BE2C (cell line): ENCODE measurements around the gene USP20.

ENCODE experiments used
- DNase-seq: peaks from one replicate; pipeline ENCODE4 v3.0.0-alpha.2; 2020
- H3K27me3 ChIP-seq: fragments of 250-450 bp; sonication (Bioruptor Pico); 2 replicates; pipeline ENCODE4 v1.5.1; 2020; ENCODE audit warnings: mild to moderate bottlenecking
- H3K36me3 ChIP-seq: fragments of 250-450 bp; sonication (Bioruptor Pico); 2 replicates; pipeline ENCODE4 v1.5.1; 2020; ENCODE audit warnings: mild to moderate bottlenecking
- H3K4me1 ChIP-seq: fragments of 250-450 bp; sonication (Bioruptor Pico); 2 replicates; pipeline ENCODE4 v1.5.1; 2020
- H3K4me3 ChIP-seq: 2 replicates; pipeline ENCODE4 v1.5.1; 2011; ENCODE audit warnings: low read depth, low read length
- H3K9me3 ChIP-seq: fragments of 250-450 bp; sonication (Bioruptor Pico); 2 replicates; pipeline ENCODE4 v1.5.1; 2020
- TF ChIP-seq, protein P1 (sequence below): IDR thresholded peaks from 2 replicates; pipeline ENCODE4 v1.5.1; 2012; ENCODE audit warnings: mild to moderate bottlenecking, low read depth, low read length

Gene USP20

DNA sequence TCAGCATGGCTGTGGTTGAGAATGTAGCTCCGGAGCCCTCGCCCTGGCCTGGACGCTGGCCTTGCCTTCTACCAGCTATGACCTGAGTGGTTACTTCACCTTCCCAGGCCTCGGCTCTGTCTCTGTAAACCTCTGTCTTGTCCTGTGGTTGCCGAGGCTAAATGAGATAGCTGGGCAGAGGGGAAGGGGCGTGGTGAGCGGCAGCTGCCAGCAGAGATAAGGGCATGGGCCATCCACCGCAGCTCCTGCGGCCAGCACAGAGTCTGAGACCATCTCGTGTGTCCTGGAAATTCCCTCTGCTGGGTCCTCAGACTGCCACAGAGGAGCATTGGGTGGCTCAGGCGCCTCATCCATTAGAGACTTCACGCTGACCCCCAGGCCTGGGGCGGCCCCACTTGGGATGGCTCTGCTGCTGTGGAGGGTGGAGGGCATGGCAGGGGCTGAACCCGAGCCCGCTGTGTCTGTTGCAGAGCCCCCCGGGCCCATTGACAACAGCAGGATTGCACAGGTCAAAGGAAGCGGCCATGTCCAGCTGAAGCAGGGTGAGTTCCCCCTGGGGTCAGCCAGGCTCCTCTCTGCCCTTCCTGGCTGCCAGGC, 43.9 kb downstream of the USP20 start:
- no peak overlapping the region for H3K4me3 ChIP-seq
- H3K36me3 ChIP-seq: peaks cover 16% of the 10 kb centered on the region
- peak; percentile 65 for DNase-seq
- no peaks in the 10 kb centered on the region for H3K9me3 ChIP-seq
- TF ChIP-seq, protein P1, sequence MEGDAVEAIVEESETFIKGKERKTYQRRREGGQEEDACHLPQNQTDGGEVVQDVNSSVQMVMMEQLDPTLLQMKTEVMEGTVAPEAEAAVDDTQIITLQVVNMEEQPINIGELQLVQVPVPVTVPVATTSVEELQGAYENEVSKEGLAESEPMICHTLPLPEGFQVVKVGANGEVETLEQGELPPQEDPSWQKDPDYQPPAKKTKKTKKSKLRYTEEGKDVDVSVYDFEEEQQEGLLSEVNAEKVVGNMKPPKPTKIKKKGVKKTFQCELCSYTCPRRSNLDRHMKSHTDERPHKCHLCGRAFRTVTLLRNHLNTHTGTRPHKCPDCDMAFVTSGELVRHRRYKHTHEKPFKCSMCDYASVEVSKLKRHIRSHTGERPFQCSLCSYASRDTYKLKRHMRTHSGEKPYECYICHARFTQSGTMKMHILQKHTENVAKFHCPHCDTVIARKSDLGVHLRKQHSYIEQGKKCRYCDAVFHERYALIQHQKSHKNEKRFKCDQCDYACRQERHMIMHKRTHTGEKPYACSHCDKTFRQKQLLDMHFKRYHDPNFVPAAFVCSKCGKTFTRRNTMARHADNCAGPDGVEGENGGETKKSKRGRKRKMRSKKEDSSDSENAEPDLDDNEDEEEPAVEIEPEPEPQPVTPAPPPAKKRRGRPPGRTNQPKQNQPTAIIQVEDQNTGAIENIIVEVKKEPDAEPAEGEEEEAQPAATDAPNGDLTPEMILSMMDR: no peak
- peaks cover 18% of the 10 kb centered on the region for H3K4me1 ChIP-seq
- no peaks in the 10 kb centered on the region for H3K27me3 ChIP-seq

DNA sequence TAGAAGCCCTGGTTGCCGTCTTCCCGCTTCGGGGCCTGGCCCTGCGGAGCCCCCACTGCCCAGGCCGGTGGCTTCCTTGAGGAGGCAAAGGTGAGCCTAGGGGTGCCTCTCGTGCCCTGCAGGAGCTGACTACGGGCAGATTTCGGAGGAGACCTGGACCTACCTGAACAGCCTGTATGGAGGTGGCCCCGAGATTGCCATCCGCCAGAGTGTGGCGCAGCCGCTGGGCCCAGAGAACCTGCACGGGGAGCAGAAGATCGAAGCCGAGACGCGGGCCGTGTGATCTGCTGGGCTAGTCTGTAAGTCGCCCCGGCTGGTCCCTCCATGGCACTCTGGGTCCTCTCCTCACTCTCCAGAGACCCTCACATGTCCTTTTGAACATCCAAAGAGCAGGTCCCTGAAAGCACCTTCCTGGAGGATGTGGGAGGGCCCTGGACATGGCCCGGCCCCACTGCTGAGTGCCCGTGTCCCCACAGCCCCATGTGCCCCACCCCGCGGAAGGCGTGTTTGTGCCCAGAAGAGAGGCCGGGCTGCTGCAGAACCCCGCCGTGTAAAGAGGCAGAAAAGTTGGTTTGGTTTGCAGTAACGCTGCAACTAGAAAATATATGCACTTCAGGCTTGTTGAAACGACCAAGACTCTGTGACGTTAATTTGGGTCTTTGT, 44.9 kb downstream of the USP20 start:
- DNase-seq: no peak
- H3K9me3 ChIP-seq: no peaks in the 10 kb centered on the region
- no peak overlapping the region for H3K4me3 ChIP-seq
- H3K4me1 ChIP-seq: peaks cover 16% of the 10 kb centered on the region
- TF ChIP-seq, protein P1: no peak
- peaks cover 11% of the 10 kb centered on the region for H3K36me3 ChIP-seq
- no peaks in the 10 kb centered on the region for H3K27me3 ChIP-seq

DNA sequence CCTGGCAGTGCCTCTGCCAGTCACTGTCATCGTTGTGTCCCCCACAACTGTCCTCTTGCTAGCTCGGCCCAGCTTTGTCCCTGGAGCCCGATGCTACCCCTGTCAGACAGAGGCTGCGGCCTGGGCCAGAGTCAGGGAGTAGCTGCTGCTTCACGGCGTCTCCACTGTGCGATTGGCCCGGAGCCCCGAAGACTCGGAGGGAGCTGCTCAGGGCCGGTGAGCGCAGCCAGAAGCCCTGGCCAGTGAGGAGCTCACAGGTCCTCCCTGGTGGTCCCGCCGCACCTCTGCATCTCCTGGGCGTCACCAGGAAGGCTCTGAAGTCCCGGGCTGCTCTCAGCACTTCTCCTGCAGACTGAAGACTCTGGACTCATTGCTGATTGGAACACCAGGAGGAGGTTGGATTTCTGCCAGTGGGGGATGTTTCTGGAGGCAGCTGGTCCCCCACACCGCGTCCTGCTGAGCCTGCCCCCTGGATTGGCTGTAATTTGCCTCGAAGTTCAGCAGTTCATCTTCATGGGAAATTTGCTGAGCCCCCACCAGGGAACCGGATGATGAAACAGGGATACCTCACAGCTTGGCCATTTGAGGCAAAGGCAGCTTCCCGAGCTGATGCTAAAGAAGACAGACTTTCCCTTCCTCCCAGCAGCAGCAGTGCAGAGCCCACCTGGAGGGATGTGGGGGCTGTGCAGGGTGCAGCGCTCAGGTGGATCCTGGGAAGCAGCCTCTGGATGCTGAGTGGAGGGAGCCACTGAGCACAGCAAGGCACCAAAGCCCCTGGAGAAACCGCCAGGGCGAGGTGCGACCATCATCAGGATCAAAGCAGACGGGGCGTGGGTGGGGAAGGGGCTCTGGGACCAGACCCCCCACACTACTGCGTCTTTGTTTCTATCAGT, 45.6 kb downstream of the USP20 start:
- DNase-seq: peak; percentile 72
- H3K4me3 ChIP-seq: no peak overlapping the region
- TF ChIP-seq, protein P1: no peak
- peaks cover 7% of the 10 kb centered on the region; the same call in 1 of the 2 replicates for H3K36me3 ChIP-seq
- no peaks in the 10 kb centered on the region for H3K27me3 ChIP-seq
- no peaks in the 10 kb centered on the region for H3K9me3 ChIP-seq
- H3K4me1 ChIP-seq: peaks cover 16% of the 10 kb centered on the region

DNA sequence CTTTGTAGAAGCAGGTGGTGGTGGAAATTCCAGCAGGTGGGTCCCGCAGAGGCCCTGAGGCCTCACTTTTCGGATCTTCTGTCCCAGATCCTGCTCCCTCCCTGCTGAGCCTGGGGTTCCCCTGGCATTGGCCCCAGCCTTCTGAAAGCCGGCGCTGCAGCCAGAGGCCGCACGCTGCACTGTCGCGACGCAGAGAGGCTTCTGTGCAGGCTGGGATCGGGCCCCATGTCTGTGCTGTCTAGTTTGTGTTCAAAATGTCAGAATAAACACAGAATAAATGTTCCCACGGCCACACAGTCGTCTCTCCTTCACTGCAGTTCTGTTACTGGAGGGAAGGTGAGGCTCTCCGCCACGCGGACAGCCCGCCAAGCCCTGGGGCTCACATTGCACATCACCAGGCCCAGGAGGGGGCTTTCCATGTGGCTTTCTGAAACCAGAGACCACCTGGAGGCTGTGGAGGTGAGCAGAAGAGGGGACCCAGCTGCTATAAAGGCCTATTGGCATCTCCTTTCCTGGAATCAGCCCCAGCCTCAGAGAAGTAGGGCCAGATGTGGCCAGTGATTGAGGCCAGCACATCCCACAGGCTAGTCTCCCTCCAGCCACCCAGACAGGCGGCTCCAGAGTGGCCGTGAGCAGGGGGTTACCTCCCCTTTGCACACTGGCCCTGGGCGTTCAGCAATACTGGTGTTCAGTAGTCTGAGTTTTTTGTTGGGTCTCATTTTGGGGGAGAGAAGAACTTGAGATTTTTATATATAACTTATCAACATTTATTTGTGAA, 46.5 kb downstream of the USP20 start:
- Histone ChIP-seq H3K4me3 (no peak overlapping the region), H3K27me3 (no peaks in the 10 kb centered on the region), H3K4me1 (peaks cover 16% of the 10 kb centered on the region), H3K9me3 (no peaks in the 10 kb centered on the region), H3K36me3 (peaks cover 2% of the 10 kb centered on the region; the same call in 1 of the 2 replicates)
- TF ChIP-seq, protein P1: no peak
- DNase-seq: no peak

DNA sequence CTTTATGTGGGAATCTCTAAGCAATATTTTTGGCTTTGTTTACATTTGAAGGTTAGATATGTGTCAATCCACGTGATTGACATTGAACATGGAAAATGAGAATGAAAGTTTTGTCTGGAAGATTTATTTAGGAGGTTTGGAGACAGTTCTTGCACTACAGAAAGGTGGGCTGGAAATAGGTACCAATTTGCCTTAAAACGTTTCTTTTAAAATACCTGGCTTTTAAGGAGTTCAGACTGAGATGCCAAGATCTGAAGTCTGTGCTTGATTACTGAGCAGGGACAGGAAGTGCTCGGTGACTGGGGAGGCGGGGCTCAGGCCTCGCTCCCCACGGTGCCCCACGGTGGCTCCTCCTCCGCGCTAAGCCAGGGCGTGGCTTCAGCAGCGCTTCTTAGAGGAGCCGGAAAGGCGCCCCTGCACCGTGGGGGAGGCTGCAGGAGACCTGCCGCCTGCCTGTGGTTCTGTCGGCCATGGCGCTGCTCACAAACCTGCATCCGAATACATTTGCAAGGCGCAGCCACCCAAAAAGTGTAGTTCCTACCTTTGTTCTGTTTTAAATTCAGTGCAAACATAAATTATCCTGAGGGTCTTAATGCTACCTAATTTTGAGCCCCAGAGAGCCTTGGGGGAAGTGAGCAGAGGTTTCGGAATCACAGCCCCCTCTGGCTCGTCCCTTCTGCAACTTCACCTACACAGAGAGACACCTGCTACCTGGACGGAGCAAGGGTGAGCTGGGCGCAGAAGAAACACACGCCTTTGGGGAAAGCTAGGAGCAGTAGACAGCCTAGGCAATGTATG, 49.2 kb downstream of the USP20 start:
- no peaks in the 10 kb centered on the region for H3K27me3 ChIP-seq
- TF ChIP-seq, protein P1: no peak
- H3K4me1 ChIP-seq: peaks cover 16% of the 10 kb centered on the region
- H3K9me3 ChIP-seq: no peaks in the 10 kb centered on the region
- DNase-seq: peak; percentile 91
- peaks cover 5% of the 10 kb centered on the region; the same call in 1 of the 2 replicates for H3K36me3 ChIP-seq
- peak overlapping the region; percentile 35 for H3K4me3 ChIP-seq
